Gastroesophageal sphincter (tissue), 3 donors: ENCODE data around the gene C1GALT1.

Experiments used
- CTCF ChIP-seq, 4 experiments: fragments of 200-600 bp in 2 of 4; fragments of 450-650 bp in 2 of 4; sonication (generic) in 1 of 4; IDR thresholded peaks; one replicate each; pipeline ENCODE4 v1.5.1; 2017 to 2019; ENCODE audit warnings: antibody characterized with exemption in 4 of 4, mild to moderate bottlenecking in 2 of 4, moderate library complexity in 2 of 4
- EP300 ChIP-seq: sonication (generic); formaldehyde crosslinking; IDR thresholded peaks from one replicate; pipeline ENCODE4 v1.6.1; 2017; ENCODE audit warnings: antibody characterized with exemption, mild to moderate bottlenecking
- POLR2A ChIP-seq, 2 donors: fragments of 450-650 bp; IDR thresholded peaks; one replicate each; pipeline ENCODE4 v1.6.1; 2017; ENCODE audit warnings: antibody characterized with exemption in 2 of 2, mild to moderate bottlenecking in 2 of 2, moderate library complexity in 1 of 2
- POLR2AphosphoS5 ChIP-seq: sonication (generic); formaldehyde crosslinking; IDR thresholded peaks from one replicate; pipeline ENCODE4 v1.6.1; 2017; ENCODE audit warnings: antibody characterized with exemption

- TF ChIP-seq POLR2AphosphoS5 (no peak), CTCF (IDR thresholded peaks at IDR 0.05) (no peak), POLR2A (IDR thresholded peaks at IDR 0.05) (no peak), EP300 (no peak)
Measured at GRCh38 chr7:7175075-7175695, 7.2 kb upstream of the C1GALT1 start.
